IPS-NIHi7 (cell line): ENCODE results near the gene LMBR1L.
"Not testable (repeated sequence)": the region's sequence is repeated elsewhere in the genome, so short reads cannot be mapped to it uniquely, and the experiment has no call there.

Source experiments
- DNase-seq: peaks from one replicate; pipeline ENCODE4 v3.0.0; 2012; ENCODE audit warnings: mixed read lengths; ENCODE audit errors: extremely low spot score

LMBR1L gene

DNA sequence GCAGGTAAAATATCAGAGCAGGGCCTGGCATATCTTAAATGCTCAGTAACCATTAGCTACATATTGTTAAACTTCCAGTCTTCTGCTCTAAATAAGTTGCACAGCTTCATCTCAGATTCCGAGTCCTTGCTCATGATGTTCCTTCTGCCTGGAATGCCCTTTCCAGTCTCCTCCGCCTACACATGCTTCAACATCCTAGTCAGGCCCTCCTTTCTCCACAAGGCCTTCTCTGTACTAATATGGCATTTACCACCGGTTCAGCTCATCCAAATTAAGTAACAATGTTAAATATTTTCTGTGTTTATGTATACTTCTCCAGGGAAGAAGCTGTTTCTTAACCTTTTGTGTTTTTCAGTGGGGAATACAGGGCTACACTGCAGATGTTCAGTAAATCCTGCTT is 24.5 kb downstream of the LMBR1L start:
- no peak for DNase-seq

DNA sequence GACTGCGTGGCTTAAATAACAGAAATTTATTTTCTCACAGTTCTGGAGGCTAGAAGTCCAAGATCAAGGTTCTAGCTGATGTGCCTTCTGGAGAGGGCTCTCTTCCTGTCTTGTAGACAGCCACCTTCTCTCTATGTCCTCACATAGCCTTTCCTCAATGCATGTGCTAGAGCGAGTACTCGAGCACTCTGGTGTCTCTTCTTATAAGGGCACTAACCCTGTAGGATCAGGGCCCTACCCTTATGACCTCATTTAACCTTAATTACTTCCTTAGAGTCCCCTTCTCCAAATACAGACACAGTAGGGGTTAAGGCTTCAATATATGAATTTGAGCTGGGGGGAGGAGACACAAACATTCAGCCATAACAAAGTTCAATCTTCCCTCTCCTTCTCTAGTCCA is 26.2 kb downstream of the LMBR1L start:
- DNase-seq: no peak

DNA sequence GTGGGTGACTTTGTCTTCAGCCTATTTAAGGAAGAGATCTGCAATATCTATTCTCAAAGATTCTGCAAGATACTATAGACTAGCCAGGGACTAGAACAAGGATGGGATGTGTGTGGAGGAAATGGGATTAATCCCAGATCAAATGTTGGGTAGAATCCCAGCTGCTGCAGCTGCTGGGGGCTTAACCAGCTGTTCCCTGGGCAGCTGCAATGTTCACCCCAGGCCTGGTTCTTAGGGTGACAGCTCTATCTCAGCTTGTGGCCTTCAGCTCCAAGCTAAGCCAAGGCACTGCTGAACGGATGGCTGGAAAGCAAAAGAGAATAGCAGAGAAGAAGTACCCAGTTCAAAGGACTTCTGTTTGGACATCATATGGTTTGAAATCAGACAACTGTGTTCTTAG is 30.9 kb downstream of the LMBR1L start:
- no peak for DNase-seq

- no peak for DNase-seq
Observed at GRCh38 chr12:49070971-49071370, 39.7 kb downstream of the LMBR1L start.

DNA sequence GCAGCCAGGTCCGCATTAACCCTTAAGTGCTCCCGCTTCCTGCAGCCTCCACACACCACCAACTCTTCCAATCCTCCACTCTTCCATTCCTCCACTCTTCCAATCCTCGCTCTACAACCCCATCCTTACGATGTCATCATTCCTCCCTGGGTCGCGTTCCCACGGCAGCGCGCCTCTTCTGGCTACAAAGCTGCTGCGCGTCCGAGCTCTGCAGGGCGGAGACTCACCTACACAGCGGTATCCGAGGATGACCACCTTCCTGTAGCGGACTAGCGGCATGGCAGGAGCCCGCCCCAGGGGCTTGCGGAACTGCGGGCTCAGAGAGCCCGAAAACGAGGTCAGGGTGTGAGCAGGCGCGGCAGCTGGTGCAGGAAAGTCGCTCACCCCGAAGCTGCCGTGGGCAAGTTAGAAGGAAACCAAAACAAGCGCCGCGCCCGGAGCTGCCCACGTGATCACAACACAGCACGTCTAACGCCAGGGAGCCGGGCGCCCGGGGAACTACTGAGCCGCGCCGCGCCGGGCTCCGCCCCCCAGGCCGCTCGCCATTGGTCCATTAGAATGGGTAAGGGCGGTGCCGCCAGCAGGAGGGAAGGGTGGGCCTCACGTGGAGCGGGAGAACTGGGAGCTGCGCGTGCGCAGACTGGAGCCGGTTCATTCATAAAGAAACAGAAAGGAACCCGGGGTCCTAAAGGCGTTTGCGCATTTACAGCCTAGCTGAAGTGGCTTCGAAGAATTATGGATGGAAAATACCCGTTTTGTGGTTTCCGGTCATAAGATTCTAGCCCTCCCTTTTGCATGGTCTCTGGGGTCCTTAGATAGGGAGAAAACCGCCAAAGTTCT is 40.9 kb downstream of the LMBR1L start, which contains the start of gene RHEBL1:
Gene RHEBL1, minus strand, starts transcription at position 473 of the 840 bp plus-strand sequence. Its CDS starts 194 bp downstream, at position 279.
- peak; percentile 96 for DNase-seq

GRCh38 chr12:49068879-49069506 is 41.7 kb downstream of the LMBR1L start:
- DNase-seq: no peak

DNA sequence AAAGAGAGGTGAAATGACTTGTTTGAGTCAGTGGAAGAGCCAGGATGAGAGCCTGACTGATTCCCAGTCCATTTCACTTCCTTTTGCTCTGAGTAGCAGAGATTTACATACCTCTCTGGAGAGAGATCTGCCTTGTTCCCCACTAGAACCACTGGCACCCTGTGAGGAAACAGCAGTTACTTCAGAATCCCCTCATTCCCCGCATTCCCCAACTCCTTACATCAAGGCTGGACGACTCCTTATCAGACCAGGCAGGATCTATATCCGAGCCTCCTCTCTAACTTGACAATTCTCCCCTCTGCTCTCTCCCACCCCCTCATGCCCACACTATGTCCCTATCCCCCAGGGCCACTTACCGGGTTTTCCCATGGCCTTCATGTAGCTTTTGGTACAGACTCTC is 44.5 kb downstream of the LMBR1L start:
- DNase-seq: no peak

GRCh38 chr12:49064767-49065152 is 45.9 kb downstream of the LMBR1L start:
- DNase-seq: no peak

- DNase-seq: not testable (repeated sequence)
Observed at GRCh38 chr12:49061916-49062315, 48.7 kb downstream of the LMBR1L start.

DNA sequence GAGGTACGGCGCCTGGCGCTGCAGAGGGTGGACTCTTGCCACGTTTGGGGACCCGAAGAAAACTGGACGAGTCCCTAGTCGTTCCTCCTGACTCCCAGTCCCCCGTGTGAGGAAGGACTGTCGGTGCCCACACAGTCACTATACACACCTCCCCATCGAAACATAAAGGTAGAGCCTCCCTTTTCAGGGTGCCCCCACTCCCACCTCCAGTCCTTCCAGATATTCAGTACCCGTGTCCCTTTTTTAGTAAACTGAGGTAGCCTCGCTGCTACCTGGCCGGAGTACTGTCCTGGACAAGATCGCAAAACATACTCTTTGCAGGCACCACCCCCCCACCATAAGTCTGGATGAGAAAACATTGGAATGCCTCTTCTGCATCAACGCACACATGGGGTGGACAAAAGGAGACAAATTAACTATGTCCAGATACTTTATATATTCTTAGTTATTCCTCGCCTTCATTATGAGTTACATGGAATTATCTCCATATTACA is 49.4 kb downstream of the LMBR1L start:
- DNase-seq: no peak

DNA sequence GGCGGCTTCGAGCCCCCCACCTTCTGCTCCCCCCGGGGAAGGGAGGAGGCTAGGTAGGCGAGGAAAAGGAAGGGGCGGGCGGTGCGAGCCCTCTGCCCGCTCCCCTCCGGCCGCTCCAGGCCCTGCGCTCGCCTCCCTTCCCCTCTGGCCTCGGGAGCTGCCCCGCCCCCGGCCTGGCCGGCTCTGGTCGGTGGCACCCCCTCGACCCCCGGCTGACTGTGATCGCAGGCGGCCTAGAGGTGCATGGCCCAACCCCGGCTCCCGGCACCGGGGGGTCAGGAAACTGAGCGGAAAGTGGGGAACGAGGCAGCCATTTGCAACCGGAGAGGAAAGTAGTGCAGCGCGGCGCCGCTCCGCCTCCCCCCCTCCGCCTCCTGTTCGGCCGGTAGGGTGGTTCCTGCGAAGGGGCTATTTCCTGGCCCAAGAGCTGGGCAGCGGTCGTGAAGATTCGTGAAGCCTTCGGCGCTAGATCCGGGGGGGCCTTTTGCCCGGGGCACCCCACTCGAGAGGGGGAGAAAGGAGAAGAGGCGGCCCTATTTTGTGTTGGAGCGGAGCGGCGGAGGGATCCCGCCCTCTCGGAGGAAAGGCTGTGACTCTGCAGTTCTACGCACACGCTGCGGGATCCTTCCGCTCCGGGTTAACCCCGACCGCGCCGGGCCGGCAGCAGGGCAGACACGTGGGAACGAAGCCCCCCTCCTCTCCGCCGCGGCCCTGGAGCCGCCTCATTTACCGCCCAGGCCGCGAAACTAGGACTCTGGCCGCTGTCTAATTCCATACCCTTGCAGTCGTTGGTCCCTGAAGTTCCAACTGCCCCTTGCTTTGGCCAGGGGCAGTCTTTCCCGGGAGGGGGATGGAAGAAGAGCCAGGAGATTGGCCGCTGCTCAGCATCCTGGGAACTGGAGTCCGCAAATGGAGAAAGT is 50.1 kb downstream of the LMBR1L start, which contains the start of gene KMT2D:
Gene KMT2D, minus strand, starts transcription at position 558 of the 920 bp plus-strand sequence. CDS start 5,470 bp downstream, outside the sequence.
- peak; percentile 95 for DNase-seq

DNA sequence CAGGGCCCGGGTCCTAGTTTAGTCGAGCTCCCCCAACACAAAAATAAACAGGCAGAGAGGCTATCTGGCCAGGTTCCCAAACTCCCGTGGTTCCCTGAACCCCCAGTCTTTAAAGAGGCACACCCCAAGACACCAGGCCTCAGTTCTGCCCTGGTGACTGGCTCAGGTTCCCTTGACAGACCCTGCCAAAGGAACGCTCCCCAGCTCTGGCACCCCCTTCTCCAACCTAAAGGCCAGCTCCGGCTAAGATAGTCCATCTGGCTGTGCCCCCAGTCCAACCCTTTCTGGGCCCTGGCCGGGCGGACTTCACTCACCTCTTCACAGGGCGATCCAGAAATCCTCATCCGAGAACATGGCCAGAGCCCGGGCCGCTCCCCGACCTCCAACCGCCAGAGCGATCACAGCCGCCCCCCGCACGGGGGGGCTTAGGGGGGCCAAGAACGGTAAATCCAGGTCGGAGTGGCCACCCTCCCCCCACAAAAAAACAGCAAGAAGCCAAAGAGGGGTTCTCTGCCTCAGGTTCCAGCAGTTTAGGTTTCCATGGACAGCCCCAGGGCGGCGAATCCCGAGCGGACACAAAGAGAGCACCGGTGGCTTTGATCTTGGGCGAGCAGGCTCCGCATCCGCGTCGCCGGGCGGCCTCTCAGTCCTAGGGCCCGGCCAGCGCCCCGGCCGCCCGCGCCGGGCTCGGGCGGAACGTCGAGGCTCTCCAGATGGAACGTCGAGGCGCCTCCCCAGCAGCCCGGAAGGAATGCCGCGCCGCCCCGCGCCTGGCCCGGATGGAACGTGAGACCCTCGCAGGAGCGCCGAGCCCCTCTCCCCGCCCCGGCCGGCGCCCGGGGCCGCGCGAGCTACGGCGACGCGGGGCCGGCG is 51.1 kb downstream of the LMBR1L start:
- DNase-seq: peak; percentile 56

DNA sequence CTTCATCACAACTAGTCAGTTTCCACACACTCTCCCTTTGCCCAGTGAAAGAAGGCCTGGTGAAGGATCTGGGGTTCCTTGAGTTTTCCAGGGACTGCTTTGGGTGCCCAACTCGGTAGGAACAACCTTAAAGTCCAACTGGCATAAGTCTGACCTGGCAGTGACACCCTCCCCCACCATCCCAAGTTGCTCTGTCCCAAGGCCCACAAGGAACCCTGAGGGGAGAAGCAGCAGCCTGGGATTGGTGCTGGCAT is 51.7 kb downstream of the LMBR1L start:
- no peak for DNase-seq

DNA sequence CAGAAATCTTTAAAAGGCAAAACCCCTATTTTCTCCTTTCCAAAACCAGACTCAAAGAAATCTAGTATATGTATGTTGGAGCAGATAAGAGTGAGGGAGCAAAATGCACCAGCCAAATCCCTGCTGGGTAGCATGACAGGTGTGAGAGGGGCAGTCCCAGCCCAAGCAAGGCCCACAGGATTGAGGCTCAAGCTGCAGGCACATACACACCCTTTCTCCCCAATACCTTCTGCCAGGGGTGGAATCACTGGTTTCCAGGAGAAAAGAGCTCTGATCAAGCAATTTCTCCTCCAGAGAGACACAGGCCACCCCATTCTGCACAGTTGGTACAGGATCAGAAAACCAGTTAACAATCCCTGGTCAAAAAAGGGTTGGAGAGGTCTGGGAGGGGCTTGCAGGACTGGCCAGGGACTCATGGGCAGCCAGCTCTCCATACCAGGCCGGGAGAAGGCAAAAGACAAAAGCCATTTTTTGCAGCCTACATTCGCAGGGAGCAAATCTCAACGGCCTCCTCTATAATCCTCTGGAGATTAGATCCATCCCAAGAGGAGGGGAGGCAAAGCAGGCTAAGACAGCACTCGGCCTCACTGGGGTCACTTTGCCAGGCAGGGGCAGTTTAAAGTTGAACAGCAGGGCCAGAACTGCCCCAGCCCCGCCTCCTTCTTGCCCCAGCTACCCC is 52.1 kb downstream of the LMBR1L start:
- DNase-seq: no peak

DNA sequence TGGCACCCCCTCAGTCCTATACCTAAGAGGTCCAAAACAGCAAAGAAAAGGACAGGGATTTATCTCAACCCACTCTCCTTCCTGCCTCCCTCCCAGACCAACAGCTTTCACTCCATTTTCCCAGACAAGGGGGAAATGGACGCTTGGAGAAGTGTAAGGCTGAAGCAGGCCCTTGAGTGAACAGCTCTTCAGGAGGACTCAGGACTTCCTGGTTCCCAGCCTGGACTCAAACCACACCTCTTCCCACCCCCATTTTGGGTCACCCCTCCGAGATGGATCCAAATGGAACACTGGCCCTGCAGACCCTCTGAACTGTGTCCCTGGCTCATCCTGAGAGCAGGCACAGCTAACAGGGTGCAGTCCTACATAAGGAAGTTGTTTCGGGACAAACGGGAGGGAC is 52.8 kb downstream of the LMBR1L start:
- no peak for DNase-seq

DNA sequence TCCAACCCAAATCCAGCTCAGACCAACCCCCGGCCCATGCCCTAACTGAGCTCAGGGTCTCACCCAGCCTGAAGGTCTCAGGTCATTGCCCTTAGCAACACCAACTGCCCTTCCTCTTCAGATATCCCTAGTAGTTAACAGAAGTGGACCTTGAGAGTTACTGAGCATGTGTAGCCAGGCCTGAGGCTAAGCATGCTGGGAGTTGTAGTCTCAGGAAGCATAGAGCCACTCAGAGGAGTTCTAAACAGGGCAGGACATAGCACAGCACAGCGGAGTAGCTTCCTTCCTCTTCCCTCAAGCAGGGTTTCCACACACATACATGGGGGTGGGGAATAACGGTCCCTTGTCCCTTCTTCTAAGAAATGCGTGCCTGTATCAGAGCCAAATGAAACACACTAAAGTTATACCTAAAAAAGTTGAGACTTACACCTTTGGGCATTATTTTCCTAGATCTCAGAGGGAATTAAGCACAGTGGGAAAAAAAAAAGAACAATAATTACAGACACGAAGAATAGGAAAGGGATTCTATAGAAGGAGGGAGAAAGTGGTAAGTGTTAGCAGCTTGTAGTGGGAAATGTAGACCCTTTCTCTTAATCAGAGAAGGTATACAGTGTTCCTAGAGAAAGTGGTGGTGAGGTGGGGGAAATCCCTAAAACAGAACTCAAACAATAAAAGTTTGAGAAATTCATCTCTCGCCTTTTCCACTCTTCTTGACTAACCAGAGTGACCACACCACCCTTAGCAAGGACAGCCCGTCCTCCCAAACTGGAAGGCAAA is 54.5 kb downstream of the LMBR1L start:
- peak; percentile 78 for DNase-seq

DNA sequence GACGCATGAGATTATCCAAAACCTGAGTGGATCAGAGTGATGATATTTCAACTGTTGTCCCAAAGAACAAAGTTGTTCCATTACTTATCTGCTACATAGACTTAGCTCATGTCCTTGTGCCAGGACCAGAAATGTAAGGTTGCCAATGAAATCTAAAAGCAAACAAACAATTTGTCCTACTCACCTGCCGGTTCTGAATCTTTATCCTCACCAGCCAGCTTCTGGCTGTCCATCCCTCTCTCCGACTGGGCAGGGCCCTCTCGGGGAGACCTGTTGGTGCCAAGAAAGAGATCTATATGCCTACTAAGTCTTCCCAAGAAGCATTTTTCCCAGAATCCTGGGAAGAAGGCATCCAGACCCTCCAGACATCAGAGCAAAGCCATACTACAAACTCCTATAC is 55.6 kb downstream of the LMBR1L start:
- no peak for DNase-seq

DNA sequence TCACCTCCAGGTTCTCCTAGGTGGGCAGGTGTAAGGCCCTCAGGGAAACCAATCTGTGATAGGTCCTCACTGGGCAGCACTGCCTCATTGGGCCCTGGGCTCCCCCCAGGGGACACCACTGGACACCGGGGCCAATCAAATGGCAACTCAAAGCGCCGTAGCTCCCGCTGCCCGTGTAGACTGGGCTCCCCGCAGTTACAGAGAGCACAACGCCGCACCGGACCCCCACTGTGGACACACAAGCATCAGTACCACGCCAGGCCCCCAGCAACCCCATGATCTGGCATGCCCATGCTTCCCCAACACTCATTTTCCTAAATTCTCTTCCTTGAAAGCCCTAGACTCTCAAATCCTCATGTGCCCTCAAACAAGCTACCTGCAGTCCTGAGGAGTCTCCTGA is 56.1 kb downstream of the LMBR1L start:
- no peak for DNase-seq

DNA sequence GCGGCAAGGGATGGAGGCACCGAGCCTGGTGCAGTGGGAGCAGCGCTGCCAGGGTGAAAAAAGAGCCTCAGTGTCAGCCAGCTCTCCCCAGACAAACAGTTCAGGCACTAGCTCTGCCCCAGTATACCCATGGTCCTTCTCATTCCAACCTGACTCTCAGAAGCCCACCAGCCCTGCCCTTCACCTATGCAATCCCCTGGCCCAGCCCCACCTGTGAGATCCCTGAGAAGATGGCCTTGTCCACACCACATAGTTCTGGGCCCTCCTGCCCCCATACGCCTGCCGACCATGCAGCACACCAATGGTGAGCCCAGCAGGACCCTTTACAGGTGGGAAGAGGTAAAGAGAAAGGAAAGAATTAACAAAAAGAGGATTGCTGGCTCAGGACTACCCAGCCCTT is 56.6 kb downstream of the LMBR1L start:
- DNase-seq: no peak
